ENCODE data around the gene PPAN. TPM values are rescaled to one million over a fixed set of nuclear protein-coding genes. Genes with fewer than 3 reads are reported as not detected.

Gene PPAN
- total RNA-seq, 1 experiment from 2014 or later: 63.3 TPM

DNA sequence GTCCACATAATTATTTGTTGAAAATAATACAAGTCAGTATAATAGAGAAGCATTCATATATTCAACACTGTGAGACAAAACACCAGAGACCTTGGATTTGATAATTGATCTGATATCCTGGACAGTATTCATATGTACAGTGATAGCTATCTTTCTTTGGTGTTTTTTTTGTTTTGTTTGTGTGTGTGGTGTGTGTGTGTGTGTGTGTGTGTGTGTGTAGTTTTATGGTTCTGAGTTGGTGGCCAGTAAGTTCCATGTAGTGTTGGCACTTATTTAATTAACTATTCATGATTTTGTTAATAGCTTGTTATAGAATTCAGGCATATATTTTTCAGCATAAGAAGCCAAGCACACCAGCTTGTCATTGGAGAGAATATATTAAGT is 2.0 kb upstream of the PPAN start:
- TF ChIP-seq, protein P1, sequence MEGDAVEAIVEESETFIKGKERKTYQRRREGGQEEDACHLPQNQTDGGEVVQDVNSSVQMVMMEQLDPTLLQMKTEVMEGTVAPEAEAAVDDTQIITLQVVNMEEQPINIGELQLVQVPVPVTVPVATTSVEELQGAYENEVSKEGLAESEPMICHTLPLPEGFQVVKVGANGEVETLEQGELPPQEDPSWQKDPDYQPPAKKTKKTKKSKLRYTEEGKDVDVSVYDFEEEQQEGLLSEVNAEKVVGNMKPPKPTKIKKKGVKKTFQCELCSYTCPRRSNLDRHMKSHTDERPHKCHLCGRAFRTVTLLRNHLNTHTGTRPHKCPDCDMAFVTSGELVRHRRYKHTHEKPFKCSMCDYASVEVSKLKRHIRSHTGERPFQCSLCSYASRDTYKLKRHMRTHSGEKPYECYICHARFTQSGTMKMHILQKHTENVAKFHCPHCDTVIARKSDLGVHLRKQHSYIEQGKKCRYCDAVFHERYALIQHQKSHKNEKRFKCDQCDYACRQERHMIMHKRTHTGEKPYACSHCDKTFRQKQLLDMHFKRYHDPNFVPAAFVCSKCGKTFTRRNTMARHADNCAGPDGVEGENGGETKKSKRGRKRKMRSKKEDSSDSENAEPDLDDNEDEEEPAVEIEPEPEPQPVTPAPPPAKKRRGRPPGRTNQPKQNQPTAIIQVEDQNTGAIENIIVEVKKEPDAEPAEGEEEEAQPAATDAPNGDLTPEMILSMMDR (IDR thresholded peaks at IDR 0.05): no peak
- TF ChIP-seq, protein P2, sequence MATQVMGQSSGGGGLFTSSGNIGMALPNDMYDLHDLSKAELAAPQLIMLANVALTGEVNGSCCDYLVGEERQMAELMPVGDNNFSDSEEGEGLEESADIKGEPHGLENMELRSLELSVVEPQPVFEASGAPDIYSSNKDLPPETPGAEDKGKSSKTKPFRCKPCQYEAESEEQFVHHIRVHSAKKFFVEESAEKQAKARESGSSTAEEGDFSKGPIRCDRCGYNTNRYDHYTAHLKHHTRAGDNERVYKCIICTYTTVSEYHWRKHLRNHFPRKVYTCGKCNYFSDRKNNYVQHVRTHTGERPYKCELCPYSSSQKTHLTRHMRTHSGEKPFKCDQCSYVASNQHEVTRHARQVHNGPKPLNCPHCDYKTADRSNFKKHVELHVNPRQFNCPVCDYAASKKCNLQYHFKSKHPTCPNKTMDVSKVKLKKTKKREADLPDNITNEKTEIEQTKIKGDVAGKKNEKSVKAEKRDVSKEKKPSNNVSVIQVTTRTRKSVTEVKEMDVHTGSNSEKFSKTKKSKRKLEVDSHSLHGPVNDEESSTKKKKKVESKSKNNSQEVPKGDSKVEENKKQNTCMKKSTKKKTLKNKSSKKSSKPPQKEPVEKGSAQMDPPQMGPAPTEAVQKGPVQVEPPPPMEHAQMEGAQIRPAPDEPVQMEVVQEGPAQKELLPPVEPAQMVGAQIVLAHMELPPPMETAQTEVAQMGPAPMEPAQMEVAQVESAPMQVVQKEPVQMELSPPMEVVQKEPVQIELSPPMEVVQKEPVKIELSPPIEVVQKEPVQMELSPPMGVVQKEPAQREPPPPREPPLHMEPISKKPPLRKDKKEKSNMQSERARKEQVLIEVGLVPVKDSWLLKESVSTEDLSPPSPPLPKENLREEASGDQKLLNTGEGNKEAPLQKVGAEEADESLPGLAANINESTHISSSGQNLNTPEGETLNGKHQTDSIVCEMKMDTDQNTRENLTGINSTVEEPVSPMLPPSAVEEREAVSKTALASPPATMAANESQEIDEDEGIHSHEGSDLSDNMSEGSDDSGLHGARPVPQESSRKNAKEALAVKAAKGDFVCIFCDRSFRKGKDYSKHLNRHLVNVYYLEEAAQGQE (IDR thresholded peaks at IDR 0.05; ENCODE audit: insufficient read depth in 1 of 2, low read depth in 2 of 2, low read length in 1 of 2): no peak
- no peak for TF ChIP-seq POLR2AphosphoS5 (IDR thresholded peaks at IDR 0.05; ENCODE audit: low read depth, low read length)
- no peak for TF ChIP-seq SIN3A (IDR thresholded peaks at IDR 0.05; ENCODE audit: borderline replicate concordance, insufficient read depth, low read depth, low read length)
- Histone ChIP-seq H3K4me3 (ENCODE audit: low read depth in 2 of 2, low read length in 2 of 2) (no peak overlapping the region), H3K9me3 (ENCODE audit: control insufficient read depth, insufficient read depth, low read depth, low read length) (no peaks in the 10 kb centered on the region), H3K4me1 (ENCODE audit: control insufficient read depth, insufficient read depth, low read length) (no peaks in the 10 kb centered on the region), H3K27ac (ENCODE audit: low read length) (no peak overlapping the region), H3K36me3 (ENCODE audit: control insufficient read depth, insufficient read depth, low read length) (peaks cover 9% of the 10 kb centered on the region), H3K27me3 (ENCODE audit: control insufficient read depth, insufficient read depth, low read length) (no peaks in the 10 kb centered on the region)
- no peak for ATAC-seq
- intact Hi-C loops (cut with micrococcal nuclease; ENCODE audit: unreplicated experiment) (no loop called here), in situ Hi-C loops (cut with HindIII; ENCODE audit: low pct_unique_long_range_greater_than_20kb, low sequenced_read_pairs) (no loop called here)
- BruUV-seq (replicated peaks): no TSS peak
- CTCF ChIA-PET: no interaction called here
- DNase-seq (ENCODE audit: low read depth, low spot score): no peak
- POLR2A ChIA-PET: no interaction called here

DNA sequence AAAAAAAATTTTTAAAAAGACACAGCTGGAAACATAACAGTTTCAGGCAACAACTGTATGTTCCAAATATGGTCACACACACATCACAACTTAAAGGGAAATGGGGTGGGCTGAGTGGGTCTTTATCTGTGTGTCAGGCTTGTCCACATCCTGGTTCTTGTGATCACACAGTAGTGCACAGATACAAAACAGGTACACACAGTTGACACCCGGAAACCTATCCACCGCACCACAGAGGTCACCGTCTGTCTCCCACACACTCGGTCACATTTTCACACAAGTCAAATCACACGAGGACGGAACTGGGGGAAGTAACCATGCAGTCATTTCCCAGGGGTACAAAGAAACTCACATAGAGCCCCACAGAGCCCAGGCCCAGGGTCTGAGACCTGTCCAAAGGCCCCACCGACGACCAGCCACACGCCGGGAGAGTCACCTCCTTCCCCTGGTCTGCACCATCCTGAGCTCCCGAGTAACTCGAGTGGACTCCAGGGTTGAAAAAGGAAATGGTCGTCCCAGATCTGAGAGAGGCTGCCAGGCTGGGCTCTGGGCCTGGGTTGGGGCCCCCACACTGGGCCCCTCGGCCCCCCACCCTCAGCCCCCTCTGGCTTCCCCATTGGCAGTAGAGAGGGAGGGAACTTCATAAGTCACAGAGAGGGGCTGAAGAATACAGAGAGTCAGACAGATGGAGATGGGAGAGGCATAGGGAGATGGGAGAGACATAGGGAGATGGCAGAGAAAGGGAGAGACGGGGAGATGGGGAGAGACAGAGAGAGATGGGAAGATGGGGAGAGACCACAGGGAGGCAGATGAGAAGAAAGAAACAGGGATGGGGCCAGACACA is 1.3 kb upstream of the PPAN start:
- no peak for TF ChIP-seq SIN3A (IDR thresholded peaks at IDR 0.05; ENCODE audit: borderline replicate concordance, insufficient read depth, low read depth, low read length)
- no peak for TF ChIP-seq TCF7L2 (IDR thresholded peaks at IDR 0.05; ENCODE audit: low read depth, low read length)
- TF ChIP-seq, protein P1 (IDR thresholded peaks at IDR 0.05): no peak
- TF ChIP-seq, protein P2 (IDR thresholded peaks at IDR 0.05; ENCODE audit: insufficient read depth in 1 of 2, low read depth in 2 of 2, low read length in 1 of 2): no peak
- TF ChIP-seq POLR2AphosphoS5 (IDR thresholded peaks at IDR 0.05; ENCODE audit: low read depth, low read length): no peak
- DNase-seq (ENCODE audit: low read depth, low spot score) (no peak), ATAC-seq (no peak)
- POLR2A ChIA-PET: no interaction called here
- in situ Hi-C loops (cut with HindIII; ENCODE audit: low pct_unique_long_range_greater_than_20kb, low sequenced_read_pairs): no loop called here
- CTCF ChIA-PET: no interaction called here
- H3K4me3 ChIP-seq (ENCODE audit: low read depth in 2 of 2, low read length in 2 of 2): no peak overlapping the region
- no peak overlapping the region for H3K27ac ChIP-seq (ENCODE audit: low read length)
- peaks cover 14% of the 10 kb centered on the region for H3K36me3 ChIP-seq (ENCODE audit: control insufficient read depth, insufficient read depth, low read length)
- no peaks in the 10 kb centered on the region for H3K27me3 ChIP-seq (ENCODE audit: control insufficient read depth, insufficient read depth, low read length)
- no TSS peak for BruUV-seq (replicated peaks)
- no peaks in the 10 kb centered on the region for H3K9me3 ChIP-seq (ENCODE audit: control insufficient read depth, insufficient read depth, low read depth, low read length)
- intact Hi-C loops (cut with micrococcal nuclease; ENCODE audit: unreplicated experiment): no loop called here
- H3K4me1 ChIP-seq (ENCODE audit: control insufficient read depth, insufficient read depth, low read length): no peaks in the 10 kb centered on the region
